Adrenal gland (tissue), 12 donors: Measurements from ENCODE around the gene ABCC2. TPM values are rescaled to one million over a fixed set of nuclear protein-coding genes. Genes with fewer than 3 reads are reported as not detected.

ENCODE experiments used
- DNase-seq, 7 donors: peaks; one replicate each; pipeline ENCODE4 v3.0.0-alpha.2; 2019 to 2020
- H3K27ac ChIP-seq, 5 donors: fragments of 200-600 bp; sonication (generic) in 4 of 5; 1 replicate in 3 of 5; 2 replicates in 2 of 5; pipeline versions ENCODE4 v1.5.1 to v1.8.0; 2016 to 2020; ENCODE audit warnings: mild to moderate bottlenecking in 1 of 5
- H3K27me3 ChIP-seq: fragments of 200-600 bp; 2 replicates; pipeline ENCODE4 v1.8.0; 2021
- H3K36me3 ChIP-seq, 2 donors: fragments of 200-600 bp; replicated peaks in 1 of 2; 1 replicate in 1 of 2; 2 replicates in 1 of 2; pipeline versions ENCODE4 v1.5.1 to v1.8.0; 2018 to 2022
- H3K4me1 ChIP-seq, 2 donors: fragments of 200-600 bp; replicated peaks in 1 of 2; 1 replicate in 1 of 2; 2 replicates in 1 of 2; pipeline versions ENCODE4 v1.5.1 to v1.8.0; 2018 to 2021
- H3K4me3 ChIP-seq, 4 donors: fragments of 200-600 bp; sonication (generic) in 3 of 4; one replicate each; pipeline ENCODE4 v1.5.1; 2016 to 2018
- H3K9me3 ChIP-seq, 3 donors: fragments of 200-600 bp; sonication (generic) in 1 of 3; replicated peaks in 1 of 3; 1 replicate in 2 of 3; 2 replicates in 1 of 3; pipeline versions ENCODE4 v1.5.1 to v1.8.0; 2016 to 2021
- POLR2A ChIP-seq, 2 donors: fragments of 450-650 bp; IDR thresholded peaks; one replicate each; pipeline ENCODE4 v1.6.1; 2017; ENCODE audit warnings: antibody characterized with exemption in 2 of 2, mild to moderate bottlenecking in 2 of 2, moderate library complexity in 1 of 2
- WGBS, 4 donors: extraction: QIAGEN DNeasy Blood & Tissue Kit in 2 of 4; methylation state at CpG; one replicate each; pipeline versions ENCODE4 v1.1.5 to v1.1.7; 2013 to 2017; 5-methylcytosine and 5-hydroxymethylcytosine counted together
- intact Hi-C, 2 donors: fragments of 100-400 bp; cut with DNase I; formaldehyde crosslinking; loops; one replicate each; pipeline versions ENCODE4 v1.14.1 to v1.15.0; 2022 to 2023
- polyA plus RNA-seq, 3 donors: library from polyadenylated mRNA; stranded (reverse); fragments of 200-250 nt in 2 of 3; fragments of 350-450 nt in 1 of 3; fragmentation: Illumina TruSeq in 1 of 3; extraction: RNeasy Lipid Tissue Mini Kit (QIAGEN cat#74804) in 1 of 3; gene quantifications; one replicate each; pipeline ENCODE4 v1.2.3, GENCODE V29; 2013 to 2014
- total RNA-seq, 9 donors: library from RNA; depleted of rRNA in 4 of 9; stranded (reverse); fragments of >200 nt in 4 of 9; fragments of 120-200 nt in 1 of 9; fragmentation: NEBNext Ultra II Directional in 1 of 9; extraction: Animal tissue kit (Norgen Biotek cat#: 25700) in 1 of 9; gene quantifications; one replicate each; pipeline versions ENCODE4 v1.1.0 to v1.2.4, GENCODE V29; 2013 to 2023
- TF ChIP-seq, protein P1 (sequence below), 6 experiments: fragments of 450-650 bp in 4 of 6; fragments of 200-600 bp in 2 of 6; sonication (generic) in 1 of 6; IDR thresholded peaks; 1 replicate in 5 of 6; 2 replicates in 1 of 6; pipeline versions ENCODE4 v1.5.1 to v1.8.0; 2016 to 2021; ENCODE audit warnings: antibody characterized with exemption in 6 of 6, mild to moderate bottlenecking in 2 of 6, moderate library complexity in 1 of 6
- donor health status: healthy with polysubstance abuse.
- donor health status: Bipolar disorder and iron deficiency.
- donor health status: DM: yes; HTN: yes; CAD: no.
- donor health status: DM: no; HTN: no; CAD: no.
- donor health status: DM: no; HTN: no; CAD: no.
- donor health status: DM: yes; HTN: yes; CAD: no.

Gene ABCC2
- total and polyA plus RNA-seq, 12 donors: 0.55 to 2.1 (median 0.81) TPM

DNA sequence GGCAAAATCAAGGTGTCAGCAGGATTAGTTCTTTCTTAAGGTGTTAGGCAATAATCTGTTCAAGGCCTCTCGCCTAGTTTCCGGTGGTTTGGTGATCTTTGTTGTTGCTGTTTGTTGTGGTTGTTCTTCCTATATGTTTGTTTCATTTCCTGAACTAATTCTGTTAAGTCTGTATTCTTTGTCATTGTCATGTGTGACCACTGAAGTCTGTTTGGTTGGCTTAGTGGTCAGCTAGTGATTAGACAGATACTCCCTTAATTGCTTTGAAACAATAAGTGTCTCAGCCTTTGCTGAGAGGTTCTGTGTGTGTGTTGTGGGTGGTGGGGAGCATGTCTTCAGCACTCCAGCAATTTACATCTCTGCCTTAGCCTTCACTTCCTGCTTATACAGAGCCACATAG lies 46.0 kb downstream of the ABCC2 start:
- WGBS, 4 donors: 73 to 89% (median 80%) methylated on average over 2 of the region's 2 CpGs
- TF ChIP-seq POLR2A (IDR thresholded peaks at IDR 0.05): no peak
- TF ChIP-seq, protein P1, sequence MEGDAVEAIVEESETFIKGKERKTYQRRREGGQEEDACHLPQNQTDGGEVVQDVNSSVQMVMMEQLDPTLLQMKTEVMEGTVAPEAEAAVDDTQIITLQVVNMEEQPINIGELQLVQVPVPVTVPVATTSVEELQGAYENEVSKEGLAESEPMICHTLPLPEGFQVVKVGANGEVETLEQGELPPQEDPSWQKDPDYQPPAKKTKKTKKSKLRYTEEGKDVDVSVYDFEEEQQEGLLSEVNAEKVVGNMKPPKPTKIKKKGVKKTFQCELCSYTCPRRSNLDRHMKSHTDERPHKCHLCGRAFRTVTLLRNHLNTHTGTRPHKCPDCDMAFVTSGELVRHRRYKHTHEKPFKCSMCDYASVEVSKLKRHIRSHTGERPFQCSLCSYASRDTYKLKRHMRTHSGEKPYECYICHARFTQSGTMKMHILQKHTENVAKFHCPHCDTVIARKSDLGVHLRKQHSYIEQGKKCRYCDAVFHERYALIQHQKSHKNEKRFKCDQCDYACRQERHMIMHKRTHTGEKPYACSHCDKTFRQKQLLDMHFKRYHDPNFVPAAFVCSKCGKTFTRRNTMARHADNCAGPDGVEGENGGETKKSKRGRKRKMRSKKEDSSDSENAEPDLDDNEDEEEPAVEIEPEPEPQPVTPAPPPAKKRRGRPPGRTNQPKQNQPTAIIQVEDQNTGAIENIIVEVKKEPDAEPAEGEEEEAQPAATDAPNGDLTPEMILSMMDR (IDR thresholded peaks at IDR 0.05): no peak
- Histone ChIP-seq H3K4me3 (no peak overlapping the region), H3K4me1 (no peaks in the 10 kb centered on the region), H3K27me3 (no peaks in the 10 kb centered on the region), H3K27ac (no peak overlapping the region), H3K36me3 (no peaks in the 10 kb centered on the region), H3K9me3 (no peaks in the 10 kb centered on the region)
- no peak for DNase-seq
- intact Hi-C loops: no loop called here

GRCh38 chr10:99832439-99832838 lies 50.0 kb downstream of the ABCC2 start:
- no peak overlapping the region for H3K27ac ChIP-seq
- H3K27me3 ChIP-seq: no peaks in the 10 kb centered on the region
- no peak for DNase-seq
- 71 to 87% (median 82%) methylated on average over 2 of the region's 2 CpGs for WGBS, 4 donors
- no peaks in the 10 kb centered on the region for H3K4me1 ChIP-seq
- H3K9me3 ChIP-seq: no peaks in the 10 kb centered on the region
- TF ChIP-seq, protein P1 (IDR thresholded peaks at IDR 0.05): no peak
- no peak for TF ChIP-seq POLR2A (IDR thresholded peaks at IDR 0.05)
- intact Hi-C loops: no loop called here
- no peaks in the 10 kb centered on the region for H3K36me3 ChIP-seq
- H3K4me3 ChIP-seq: no peak overlapping the region

GRCh38 chr10:99834410-99834809 lies 52.0 kb downstream of the ABCC2 start:
- no peak for DNase-seq
- H3K27ac ChIP-seq: no peak overlapping the region
- TF ChIP-seq POLR2A (IDR thresholded peaks at IDR 0.05): no peak
- TF ChIP-seq, protein P1 (IDR thresholded peaks at IDR 0.05): no peak
- H3K4me3 ChIP-seq: no peak overlapping the region
- no peaks in the 10 kb centered on the region for H3K36me3 ChIP-seq
- intact Hi-C loops: no loop called here
- H3K27me3 ChIP-seq: no peaks in the 10 kb centered on the region
- no peaks in the 10 kb centered on the region for H3K9me3 ChIP-seq
- WGBS, 4 donors: 79 to 89% (median 84%) methylated on average over 2 to 4 of the region's 4 CpGs
- no peaks in the 10 kb centered on the region for H3K4me1 ChIP-seq

GRCh38 chr10:99835947-99836346 lies 53.5 kb downstream of the ABCC2 start:
- no peak for TF ChIP-seq POLR2A (IDR thresholded peaks at IDR 0.05)
- TF ChIP-seq, protein P1 (IDR thresholded peaks at IDR 0.05): no peak
- DNase-seq: no peak
- Histone ChIP-seq H3K4me1 (no peaks in the 10 kb centered on the region), H3K4me3 (no peak overlapping the region), H3K9me3 (no peaks in the 10 kb centered on the region), H3K36me3 (no peaks in the 10 kb centered on the region), H3K27ac (no peak overlapping the region), H3K27me3 (no peaks in the 10 kb centered on the region)
- 91 to 94% (median 93%) methylated on average over 8 of the region's 8 CpGs for WGBS, 4 donors
- intact Hi-C loops: no loop called here
